Uterus (tissue), 4 donors: ENCODE measurements around the gene PLAAT3. TPM values are rescaled to one million over a fixed set of nuclear protein-coding genes. Genes with fewer than 3 reads are reported as not detected.
"Not testable (repeated sequence)": the region's sequence is repeated elsewhere in the genome, so short reads cannot be mapped to it uniquely, and the experiment has no call there.

ENCODE experiments used
- DNase-seq, 2 donors: peaks; one replicate each; pipeline ENCODE4 v3.0.0-alpha.2; 2019 to 2020
- H3K27ac ChIP-seq, 2 donors: fragments of 200-600 bp; sonication (generic); 1 replicate in 1 of 2; 2 replicates in 1 of 2; pipeline ENCODE4 v1.5.1; 2016 to 2018
- H3K27me3 ChIP-seq, 2 donors: fragments of 200-600 bp; sonication (generic); one replicate each; pipeline ENCODE4 v1.5.1; 2018 to 2019; ENCODE audit warnings: control low read depth in 1 of 2
- H3K36me3 ChIP-seq, 2 donors: fragments of 200-600 bp; sonication (generic); one replicate each; pipeline ENCODE4 v1.5.1; 2019; ENCODE audit warnings: control low read depth in 1 of 2
- H3K4me1 ChIP-seq, 2 donors: fragments of 200-600 bp; sonication (generic); one replicate each; pipeline ENCODE4 v1.5.1; 2018 to 2019; ENCODE audit warnings: control low read depth in 1 of 2
- H3K4me3 ChIP-seq, 2 donors: fragments of 200-600 bp; sonication (generic); 1 replicate in 1 of 2; 2 replicates in 1 of 2; pipeline ENCODE4 v1.5.1; 2018 to 2019; ENCODE audit warnings: mild to moderate bottlenecking in 1 of 2
- H3K9me3 ChIP-seq, 2 donors: fragments of 200-600 bp; sonication (generic); one replicate each; pipeline ENCODE4 v1.5.1; 2019; ENCODE audit warnings: control low read depth in 1 of 2
- POLR2A ChIP-seq, 2 donors: fragments of 450-650 bp; IDR thresholded peaks; one replicate each; pipeline ENCODE4 v1.6.1; 2016; ENCODE audit warnings: antibody characterized with exemption in 2 of 2, mild to moderate bottlenecking in 1 of 2, moderate library complexity in 1 of 2
- intact Hi-C: fragments of 100-400 bp; cut with DNase I; formaldehyde crosslinking; loops from one replicate; pipeline ENCODE4 v1.15.1; 2023; ENCODE audit warnings: low total_unique reads
- total RNA-seq, 4 donors: library from RNA; depleted of rRNA in 3 of 4; stranded (reverse); fragments of >200 nt in 3 of 4; gene quantifications; one replicate each; pipeline versions ENCODE4 v1.1.0 to v1.2.4, GENCODE V29; 2014 to 2023
- TF ChIP-seq, protein P1 (sequence below), 4 experiments: fragments of 200-600 bp in 2 of 4; fragments of 450-650 bp in 2 of 4; sonication (generic) in 2 of 4; IDR thresholded peaks; one replicate each; pipeline ENCODE4 v1.5.1; 2016 to 2019; ENCODE audit warnings: antibody characterized with exemption in 4 of 4, mild to moderate bottlenecking in 2 of 4, moderate library complexity in 1 of 4
- donor health status: DM: yes; HTN: yes; CAD: no.

Gene PLAAT3
- total RNA-seq, 4 donors from 2014 or later: 10.0 to 32.3 (median 14.0) TPM

DNA sequence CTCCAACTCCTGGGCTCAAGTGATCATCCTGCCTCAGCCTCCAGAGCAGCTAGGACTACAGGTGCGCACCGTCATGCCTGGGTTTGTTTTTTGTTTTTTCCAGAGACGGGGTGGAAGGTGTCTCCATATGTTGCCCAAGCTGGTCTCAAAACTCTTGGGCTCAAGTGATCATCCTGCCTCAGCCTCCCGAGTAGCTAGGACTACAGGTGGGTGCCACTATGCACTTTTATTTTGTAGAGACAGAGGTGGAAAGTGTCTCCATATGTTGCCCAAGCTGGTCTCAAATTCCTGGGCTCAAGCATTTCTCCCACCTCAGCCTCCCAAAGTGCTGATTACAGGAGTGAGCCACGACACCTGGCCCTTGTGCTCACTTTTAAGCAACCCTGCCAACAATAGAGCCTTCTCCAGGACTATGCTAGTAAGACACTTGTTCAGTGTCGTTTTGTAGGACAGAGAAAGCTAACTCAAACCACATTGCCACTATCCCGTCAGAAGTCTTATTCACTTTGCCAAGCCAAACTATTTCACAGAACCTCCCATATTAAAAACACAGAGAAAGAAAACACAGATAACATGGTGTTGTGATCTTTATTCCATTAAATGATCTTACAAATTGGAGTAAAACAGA, 9.4 kb upstream of the PLAAT3 start:
- H3K9me3 ChIP-seq: no peaks in the 10 kb centered on the region
- no peaks in the 10 kb centered on the region for H3K4me1 ChIP-seq
- H3K4me3 ChIP-seq: no peak overlapping the region
- no peaks in the 10 kb centered on the region for H3K36me3 ChIP-seq
- H3K27me3 ChIP-seq: no peaks in the 10 kb centered on the region
- no peak for TF ChIP-seq POLR2A (IDR thresholded peaks at IDR 0.05)
- TF ChIP-seq, protein P1, sequence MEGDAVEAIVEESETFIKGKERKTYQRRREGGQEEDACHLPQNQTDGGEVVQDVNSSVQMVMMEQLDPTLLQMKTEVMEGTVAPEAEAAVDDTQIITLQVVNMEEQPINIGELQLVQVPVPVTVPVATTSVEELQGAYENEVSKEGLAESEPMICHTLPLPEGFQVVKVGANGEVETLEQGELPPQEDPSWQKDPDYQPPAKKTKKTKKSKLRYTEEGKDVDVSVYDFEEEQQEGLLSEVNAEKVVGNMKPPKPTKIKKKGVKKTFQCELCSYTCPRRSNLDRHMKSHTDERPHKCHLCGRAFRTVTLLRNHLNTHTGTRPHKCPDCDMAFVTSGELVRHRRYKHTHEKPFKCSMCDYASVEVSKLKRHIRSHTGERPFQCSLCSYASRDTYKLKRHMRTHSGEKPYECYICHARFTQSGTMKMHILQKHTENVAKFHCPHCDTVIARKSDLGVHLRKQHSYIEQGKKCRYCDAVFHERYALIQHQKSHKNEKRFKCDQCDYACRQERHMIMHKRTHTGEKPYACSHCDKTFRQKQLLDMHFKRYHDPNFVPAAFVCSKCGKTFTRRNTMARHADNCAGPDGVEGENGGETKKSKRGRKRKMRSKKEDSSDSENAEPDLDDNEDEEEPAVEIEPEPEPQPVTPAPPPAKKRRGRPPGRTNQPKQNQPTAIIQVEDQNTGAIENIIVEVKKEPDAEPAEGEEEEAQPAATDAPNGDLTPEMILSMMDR (IDR thresholded peaks at IDR 0.05): no peak
- no peak for DNase-seq
- intact Hi-C loops: no loop called here
- H3K27ac ChIP-seq: no peak overlapping the region

DNA sequence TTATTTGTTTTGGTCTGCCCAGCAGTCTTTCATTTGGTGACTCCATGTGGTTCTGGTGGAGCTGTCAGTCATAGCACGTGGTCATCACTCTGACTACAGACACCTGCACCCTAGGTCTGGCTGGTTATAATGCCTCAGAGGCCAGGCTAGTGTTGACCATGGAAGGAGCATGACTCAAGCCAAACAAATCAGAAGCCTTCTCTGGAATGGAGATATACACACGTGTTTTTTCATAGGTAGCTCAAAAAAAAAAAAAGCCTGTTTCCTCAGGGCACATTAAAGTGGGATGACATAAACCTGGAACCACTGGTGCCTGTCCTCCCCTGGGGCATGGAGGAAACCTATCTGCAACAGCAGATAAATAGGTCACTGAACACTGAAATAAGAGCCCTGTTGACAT, 8.1 kb upstream of the PLAAT3 start:
- no peaks in the 10 kb centered on the region for H3K27me3 ChIP-seq
- DNase-seq: no peak
- TF ChIP-seq, protein P1 (IDR thresholded peaks at IDR 0.05): no peak
- TF ChIP-seq POLR2A (IDR thresholded peaks at IDR 0.05): no peak
- no peak overlapping the region for H3K4me3 ChIP-seq
- H3K9me3 ChIP-seq: no peaks in the 10 kb centered on the region
- H3K4me1 ChIP-seq: no peaks in the 10 kb centered on the region
- intact Hi-C loops: no loop called here
- no peak overlapping the region for H3K27ac ChIP-seq
- no peaks in the 10 kb centered on the region for H3K36me3 ChIP-seq

- no peaks in the 10 kb centered on the region for H3K27me3 ChIP-seq
- H3K27ac ChIP-seq: no peak overlapping the region
- TF ChIP-seq, protein P1 (IDR thresholded peaks at IDR 0.05): no peak
- no peak for TF ChIP-seq POLR2A (IDR thresholded peaks at IDR 0.05)
- H3K4me3 ChIP-seq: no peak overlapping the region
- DNase-seq: no peak
- no peaks in the 10 kb centered on the region for H3K36me3 ChIP-seq
- intact Hi-C loops: no loop called here
- no peaks in the 10 kb centered on the region for H3K9me3 ChIP-seq
- no peaks in the 10 kb centered on the region for H3K4me1 ChIP-seq
These were observed 6.8 kb upstream of the PLAAT3 start for GRCh38 chr11:63621071-63621470.

GRCh38 chr11:63619967-63620366, 5.7 kb upstream of the PLAAT3 start:
- no peak for TF ChIP-seq POLR2A (IDR thresholded peaks at IDR 0.05)
- TF ChIP-seq, protein P1 (IDR thresholded peaks at IDR 0.05): no peak
- Histone ChIP-seq H3K36me3 (no peaks in the 10 kb centered on the region), H3K27ac (no peak overlapping the region), H3K9me3 (no peaks in the 10 kb centered on the region), H3K4me3 (no peak overlapping the region), H3K4me1 (no peaks in the 10 kb centered on the region), H3K27me3 (no peaks in the 10 kb centered on the region)
- no peak for DNase-seq
- intact Hi-C loops: no loop called here

DNA sequence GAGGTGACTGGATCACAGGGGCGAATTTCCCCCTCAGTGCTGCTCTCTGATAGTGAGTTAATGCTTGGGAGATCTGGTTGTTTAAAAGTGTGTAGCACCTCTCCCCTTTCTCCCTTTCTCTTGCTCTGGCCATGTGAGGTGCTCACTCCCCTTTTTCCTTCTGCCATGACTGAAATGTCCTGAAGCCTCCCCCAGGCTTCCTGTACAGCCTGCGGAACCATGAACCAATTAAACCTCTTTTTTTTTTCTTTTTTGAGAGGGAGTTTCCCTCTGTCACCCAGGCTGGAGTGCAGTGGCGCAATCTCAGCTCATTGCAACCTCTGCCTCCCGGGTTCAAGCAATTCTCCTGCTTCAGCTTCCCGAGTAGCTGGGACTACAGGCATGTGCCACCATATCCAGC, 3.5 kb upstream of the PLAAT3 start:
- H3K36me3 ChIP-seq, H3K27me3 ChIP-seq, H3K4me1 ChIP-seq, H3K9me3 ChIP-seq, DNase-seq, intact Hi-C loops, H3K27ac ChIP-seq, H3K4me3 ChIP-seq: not testable (repeated sequence)

- TF ChIP-seq, protein P1 (IDR thresholded peaks at IDR 0.05): no peak
- no peak for TF ChIP-seq POLR2A (IDR thresholded peaks at IDR 0.05)
- intact Hi-C loops: no loop called here
- Histone ChIP-seq H3K4me3 (no peak overlapping the region), H3K27me3 (no peaks in the 10 kb centered on the region), H3K9me3 (no peaks in the 10 kb centered on the region), H3K36me3 (no peaks in the 10 kb centered on the region), H3K4me1 (peaks cover 0 to 6% of the 10 kb centered on the region in 2 donors), H3K27ac (no peak overlapping the region)
- no peak for DNase-seq
These were observed 2.7 kb upstream of the PLAAT3 start for GRCh38 chr11:63616953-63617352.
